Suprapubic skin (tissue), 4 donors: ENCODE measurements around the gene MRPS10.
"Not testable (repeated sequence)": the region's sequence is repeated elsewhere in the genome, so short reads cannot be mapped to it uniquely, and the experiment has no call there.

Experiments used
- EP300 ChIP-seq: sonication (generic); formaldehyde crosslinking; IDR thresholded peaks from one replicate; pipeline ENCODE4 v1.6.1; 2017; ENCODE audit warnings: antibody characterized with exemption
- POLR2A ChIP-seq, 2 donors: fragments of 450-650 bp; IDR thresholded peaks; one replicate each; pipeline ENCODE4 v1.6.1; 2017; ENCODE audit warnings: antibody characterized with exemption in 2 of 2, mild to moderate bottlenecking in 2 of 2, moderate library complexity in 2 of 2
- POLR2AphosphoS5 ChIP-seq, 3 donors: sonication (generic); formaldehyde crosslinking; IDR thresholded peaks; one replicate each; pipeline ENCODE4 v1.6.1; 2017; ENCODE audit warnings: antibody characterized with exemption in 3 of 3
- TF ChIP-seq, protein P1 (sequence below), 2 donors: fragments of 200-600 bp in 1 of 2; fragments of 450-650 bp in 1 of 2; sonication (generic) in 1 of 2; IDR thresholded peaks; one replicate each; pipeline ENCODE4 v1.5.1; 2016 to 2019; ENCODE audit warnings: antibody characterized with exemption in 2 of 2, mild to moderate bottlenecking in 1 of 2, moderate library complexity in 1 of 2

DNA sequence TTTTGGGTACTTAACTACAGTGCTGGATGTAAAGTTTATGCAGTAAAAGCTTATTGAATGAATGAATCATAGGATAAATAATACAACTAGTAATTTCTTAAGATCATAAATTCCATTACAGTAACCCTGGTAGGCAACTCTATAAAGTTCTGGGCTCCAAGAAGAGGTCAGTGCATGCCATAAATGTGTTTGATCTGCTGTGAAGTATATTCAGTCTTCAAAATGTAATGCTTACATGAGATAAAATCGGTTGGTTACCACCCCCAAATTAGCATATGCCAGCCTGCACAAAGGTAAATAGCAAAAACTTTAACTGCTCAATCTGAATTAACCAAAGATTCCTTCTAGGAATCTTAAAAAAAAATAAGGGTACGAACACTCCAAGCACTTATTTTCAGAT, 10.1 kb downstream of the MRPS10 start:
- TF ChIP-seq, protein P1, sequence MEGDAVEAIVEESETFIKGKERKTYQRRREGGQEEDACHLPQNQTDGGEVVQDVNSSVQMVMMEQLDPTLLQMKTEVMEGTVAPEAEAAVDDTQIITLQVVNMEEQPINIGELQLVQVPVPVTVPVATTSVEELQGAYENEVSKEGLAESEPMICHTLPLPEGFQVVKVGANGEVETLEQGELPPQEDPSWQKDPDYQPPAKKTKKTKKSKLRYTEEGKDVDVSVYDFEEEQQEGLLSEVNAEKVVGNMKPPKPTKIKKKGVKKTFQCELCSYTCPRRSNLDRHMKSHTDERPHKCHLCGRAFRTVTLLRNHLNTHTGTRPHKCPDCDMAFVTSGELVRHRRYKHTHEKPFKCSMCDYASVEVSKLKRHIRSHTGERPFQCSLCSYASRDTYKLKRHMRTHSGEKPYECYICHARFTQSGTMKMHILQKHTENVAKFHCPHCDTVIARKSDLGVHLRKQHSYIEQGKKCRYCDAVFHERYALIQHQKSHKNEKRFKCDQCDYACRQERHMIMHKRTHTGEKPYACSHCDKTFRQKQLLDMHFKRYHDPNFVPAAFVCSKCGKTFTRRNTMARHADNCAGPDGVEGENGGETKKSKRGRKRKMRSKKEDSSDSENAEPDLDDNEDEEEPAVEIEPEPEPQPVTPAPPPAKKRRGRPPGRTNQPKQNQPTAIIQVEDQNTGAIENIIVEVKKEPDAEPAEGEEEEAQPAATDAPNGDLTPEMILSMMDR (IDR thresholded peaks at IDR 0.05): not testable (repeated sequence)
- TF ChIP-seq POLR2A (IDR thresholded peaks at IDR 0.05); EP300; POLR2AphosphoS5 (IDR thresholded peaks at IDR 0.05): not testable (repeated sequence)
